H1 (cell line): ENCODE measurements around the gene MAGOH. TPM values are rescaled to one million over a fixed set of nuclear protein-coding genes. Genes with fewer than 3 reads are reported as not detected.

Experiments
- CTCF ChIA-PET: fragments of 300-600 bp; sonication (Branson Sonifier 250); formaldehyde crosslinking; loops from one replicate; lab custom pipeline; 2021; ENCODE audit not compliant: partially characterized antibody; lab: Charles Lee
- POLR2A ChIA-PET: fragments of 300-600 bp; sonication (Branson Sonifier 250); formaldehyde crosslinking; loops from one replicate; lab custom pipeline; 2021; ENCODE audit warnings: inconsistent platforms; ENCODE audit not compliant: partially characterized antibody; lab: Charles Lee
- DNase-seq, 2 experiments: peaks; one replicate each; pipeline versions ENCODE4 v3.0.0 to v3.0.0-alpha.2; 2010 to 2022; ENCODE audit warnings: low spot score in 2 of 2, low read depth in 1 of 2, mixed read lengths in 1 of 2
- FAIRE-seq: peaks from 2 replicates; lab custom pipeline; 2011; peaks lifted over from hg19 to GRCh38; lab: Jason Lieb, UNC
- H2AFZ ChIP-seq: 2 replicates; pipeline ENCODE4 v1.8.1; 2012; ENCODE audit warnings: low read length, inconsistent platforms
- H2AK5ac ChIP-seq: 2 replicates; pipeline ENCODE4 v1.6.1; 2013; ENCODE audit warnings: low read depth, low read length
- H2BK120ac ChIP-seq: replicated peaks from 2 replicates; pipeline ENCODE3; 2013; ENCODE audit warnings: low read depth, low read length, inconsistent platforms
- H2BK12ac ChIP-seq: 2 replicates; pipeline ENCODE4 v1.6.1; 2013; ENCODE audit warnings: low read depth, low read length
- H2BK15ac ChIP-seq: 2 replicates; pipeline ENCODE4 v1.6.1; 2013; ENCODE audit warnings: low read length
- H2BK20ac ChIP-seq: 2 replicates; pipeline ENCODE4 v1.6.1; 2013; ENCODE audit warnings: low read length
- H2BK5ac ChIP-seq: 2 replicates; pipeline ENCODE4 v1.6.1; 2013; ENCODE audit warnings: low read depth, low read length
- H3K14ac ChIP-seq: 2 replicates; pipeline ENCODE4 v1.6.1; 2013; ENCODE audit warnings: inconsistent platforms; ENCODE audit not compliant: insufficient read length
- H3K18ac ChIP-seq: 2 replicates; pipeline ENCODE4 v1.6.1; 2013; ENCODE audit warnings: low read length; ENCODE audit errors: extremely low read depth
- H3K23ac ChIP-seq: 2 replicates; pipeline ENCODE4 v1.6.1; 2013; ENCODE audit warnings: inconsistent platforms; ENCODE audit not compliant: insufficient read length
- H3K23me2 ChIP-seq: 2 replicates; pipeline ENCODE4 v1.6.1; 2013; ENCODE audit warnings: low read depth, low read length
- H3K27ac ChIP-seq: 2 replicates; pipeline ENCODE4 v1.6.1; 2011; ENCODE audit warnings: low read depth, low read length, inconsistent platforms
- H3K27me3 ChIP-seq, 4 experiments: replicated peaks in 1 of 4; 1 replicate in 1 of 4; 2 replicates in 3 of 4; pipeline versions ENCODE4 v1.6.1 to v1.8.1; 2011 to 2013; ENCODE audit warnings: low read length in 3 of 4, mild to moderate bottlenecking in 3 of 4, inconsistent platforms in 2 of 4, mixed read lengths in 2 of 4, moderate library complexity in 1 of 4; ENCODE audit not compliant: control insufficient read depth in 3 of 4, insufficient read depth in 3 of 4; ENCODE audit errors: extremely low read depth in 1 of 4
- H3K36me3 ChIP-seq, 4 experiments: 2 replicates each; pipeline versions ENCODE4 v1.6.1 to v1.8.1; 2011 to 2013; ENCODE audit warnings: mild to moderate bottlenecking in 4 of 4, low read length in 3 of 4, moderate library complexity in 2 of 4, control low read depth in 1 of 4, inconsistent platforms in 1 of 4; ENCODE audit not compliant: insufficient read depth in 4 of 4, control insufficient read depth in 2 of 4
- H3K4ac ChIP-seq: replicated peaks from 2 replicates; pipeline ENCODE3; 2013; ENCODE audit warnings: low read length, low read depth, mixed read lengths, inconsistent platforms; ENCODE audit not compliant: insufficient read length
- H3K4me1 ChIP-seq, 4 experiments: replicated peaks in 1 of 4; 1 replicate in 1 of 4; 2 replicates in 3 of 4; pipeline versions ENCODE4 v1.6.1 to v1.8.1; 2011 to 2013; ENCODE audit warnings: low read length in 3 of 4, inconsistent platforms in 2 of 4, mixed read lengths in 1 of 4; ENCODE audit not compliant: insufficient read depth in 4 of 4, control insufficient read depth in 3 of 4
- H3K4me2 ChIP-seq, 2 experiments: 2 replicates each; pipeline versions ENCODE4 v1.6.1 to v1.8.1; 2011 to 2013; ENCODE audit warnings: low read depth in 2 of 2, low read length in 2 of 2, control low read depth in 1 of 2, inconsistent platforms in 1 of 2, mild to moderate bottlenecking in 1 of 2; ENCODE audit not compliant: insufficient read depth in 1 of 2
- H3K4me3 ChIP-seq, 4 experiments: fragments of 200-600, 300-600 bp in 1 of 4; sonication (generic), shearing (Covaris generic), sonication (Bioruptor Twin) in 1 of 4; 2 replicates each; pipeline versions ENCODE4 v1.5.1 to v1.8.1; 2011 to 2016; ENCODE audit warnings: low read length in 4 of 4, low read depth in 3 of 4, control low read depth in 2 of 4, inconsistent platforms in 2 of 4, mild to moderate bottlenecking in 2 of 4, mixed read lengths in 1 of 4, moderate library complexity in 1 of 4; ENCODE audit not compliant: insufficient read depth in 2 of 4; ENCODE audit errors: extremely low read depth in 1 of 4
- H3K56ac ChIP-seq: replicated peaks from 2 replicates; pipeline ENCODE3; 2013; ENCODE audit warnings: low read depth, mild to moderate bottlenecking, mixed read lengths, low read length, inconsistent platforms; ENCODE audit not compliant: insufficient read length
- H3K79me1 ChIP-seq: 2 replicates; pipeline ENCODE4 v1.6.1; 2013; ENCODE audit warnings: low read depth, low read length, control low read depth
- H3K79me2 ChIP-seq, 2 experiments: 2 replicates each; pipeline versions ENCODE4 v1.6.1 to v1.8.1; 2012 to 2013; ENCODE audit warnings: low read length in 2 of 2, mild to moderate bottlenecking in 2 of 2, inconsistent platforms in 1 of 2; ENCODE audit not compliant: insufficient read depth in 2 of 2, control insufficient read depth in 1 of 2
- H3K9ac ChIP-seq, 4 experiments: replicated peaks in 1 of 4; 1 replicate in 1 of 4; 2 replicates in 3 of 4; pipeline versions ENCODE4 v1.6.1 to v1.8.1; 2011 to 2013; ENCODE audit warnings: low read depth in 3 of 4, low read length in 3 of 4, control low read depth in 2 of 4, mild to moderate bottlenecking in 2 of 4, moderate library complexity in 2 of 4, inconsistent platforms in 1 of 4; ENCODE audit errors: extremely low read depth in 1 of 4
- H3K9me3 ChIP-seq, 2 experiments: 2 replicates each; pipeline versions ENCODE4 v1.6.1 to v1.8.1; 2012 to 2013; ENCODE audit warnings: mild to moderate bottlenecking in 2 of 2, moderate library complexity in 2 of 2, control low read depth in 1 of 2, inconsistent platforms in 1 of 2, low read depth in 1 of 2, low read length in 1 of 2, mixed read lengths in 1 of 2; ENCODE audit not compliant: insufficient read depth in 2 of 2
- H4K20me1 ChIP-seq, 2 experiments: replicated peaks in 1 of 2; 2 replicates each; pipeline versions ENCODE3 to v1.8.1; 2011 to 2013; ENCODE audit warnings: inconsistent platforms in 2 of 2, low read length in 2 of 2, mild to moderate bottlenecking in 1 of 2; ENCODE audit not compliant: insufficient read depth in 2 of 2, control insufficient read depth in 1 of 2
- H4K5ac ChIP-seq: 2 replicates; pipeline ENCODE4 v1.6.1; 2013; ENCODE audit warnings: low read length, low read depth, mixed read lengths, inconsistent platforms; ENCODE audit not compliant: insufficient read length
- H4K8ac ChIP-seq: 2 replicates; pipeline ENCODE4 v1.8.0; 2013; ENCODE audit warnings: mild to moderate bottlenecking, moderate library complexity, low read length, inconsistent platforms; ENCODE audit not compliant: insufficient read depth; ENCODE audit errors: extremely low read depth
- H4K91ac ChIP-seq: replicated peaks from 2 replicates; pipeline ENCODE3; 2013; ENCODE audit warnings: low read length, mixed read lengths, inconsistent platforms; ENCODE audit not compliant: insufficient read length
- ATF2 ChIP-seq: IDR thresholded peaks from 2 replicates; pipeline ENCODE4 v1.6.1; 2012; ENCODE audit warnings: low read length, inconsistent platforms
- BRCA1 ChIP-seq: IDR thresholded peaks from 2 replicates; pipeline ENCODE4 v1.6.1; 2012; ENCODE audit warnings: low read depth, low read length, improper control_type of control experiment
- CBX5 ChIP-seq: fragments of 300-800, 300-1000 bp; sonication (generic); IDR thresholded peaks from 2 replicates; pipeline ENCODE4 v1.7.1; 2016; ENCODE audit warnings: antibody characterized with exemption, low read length, low read depth
- FOSL1 ChIP-seq: IDR thresholded peaks from 2 replicates; pipeline ENCODE4 v1.6.1; 2011; ENCODE audit warnings: mild to moderate bottlenecking, low read depth, low read length, moderate library complexity; ENCODE audit not compliant: insufficient read depth
- HDAC2 ChIP-seq, 2 experiments: fragments of 300-600 bp in 1 of 2; sonication (generic) in 1 of 2; IDR thresholded peaks; 2 replicates each; pipeline ENCODE4 v1.6.1; 2011 to 2012; ENCODE audit warnings: low read depth in 2 of 2, low read length in 2 of 2, mild to moderate bottlenecking in 2 of 2, moderate library complexity in 2 of 2, borderline replicate concordance in 1 of 2, inconsistent platforms in 1 of 2
- NANOG ChIP-seq: IDR thresholded peaks from 2 replicates; pipeline ENCODE4 v1.6.1; 2011; ENCODE audit warnings: low read length, low read depth, mild to moderate bottlenecking, inconsistent platforms; ENCODE audit not compliant: insufficient read depth, poor library complexity, severe bottlenecking
- RBBP5 ChIP-seq: IDR thresholded peaks from 2 replicates; pipeline ENCODE4 v1.7.1; 2012; ENCODE audit warnings: low read depth, mild to moderate bottlenecking, inconsistent platforms, low read length, moderate library complexity, borderline replicate concordance
- SIRT6 ChIP-seq: IDR thresholded peaks from one replicate; pipeline ENCODE4 v1.7.1; 2012; ENCODE audit warnings: low read length, inconsistent platforms
- SIX5 ChIP-seq: IDR thresholded peaks from 2 replicates; pipeline ENCODE4 v1.6.1; 2011; ENCODE audit warnings: mild to moderate bottlenecking, low read depth, low read length
- TAF1 ChIP-seq: IDR thresholded peaks from 2 replicates; pipeline ENCODE4 v1.6.1; 2011; ENCODE audit warnings: mild to moderate bottlenecking, low read depth, low read length
- USF2 ChIP-seq: IDR thresholded peaks from 2 replicates; pipeline ENCODE4 v1.6.1; 2011; ENCODE audit warnings: low read length, improper control_type of control experiment
- WGBS, 2 experiments: shearing (Covaris generic) in 1 of 2; methylation state at CpG; one replicate each; pipeline versions ENCODE4 v1.1.6 to v1.1.7; 2013 to 2015; ENCODE audit warnings: low lambda C conversion rate in 2 of 2, mixed read lengths in 2 of 2, inconsistent platforms in 1 of 2, low coverage in 1 of 2, missing lambda C conversion rate in 1 of 2; ENCODE audit not compliant: insufficient replicate concordance in 2 of 2, insufficient coverage in 1 of 2, insufficient read length in 1 of 2; ENCODE audit errors: extremely low coverage in 1 of 2, missing lambda C conversion rate in 1 of 2; 5-methylcytosine and 5-hydroxymethylcytosine counted together
- polyA plus RNA-seq, 7 experiments: library from polyadenylated mRNA; depleted of rRNA in 3 of 7; stranded (reverse) in 5 of 7; unstranded in 2 of 7; fragments of >200 nt in 5 of 7; fragments of 200-250 nt in 2 of 7; gene quantifications; 1 replicate in 5 of 7; 2 replicates in 1 of 7; 4 replicates in 1 of 7; pipeline versions ENCODE4 v1.2.1 to v1.2.3, GENCODE V29; 2011 to 2013; ENCODE audit warnings: missing spikeins in 2 of 7, mixed read lengths in 2 of 7
- total RNA-seq: library from RNA; stranded (reverse); fragmentation: NEBNext Ultra II Directional; extraction: Animal tissue kit (Norgen Biotek cat#: 25700); gene quantifications from 2 replicates; pipeline ENCODE4 v1.2.1, GENCODE V29; 2021

Gene MAGOH
- total and polyA plus RNA-seq, 2 of the 8 experiments (the other 6 are each of a cell fraction or from before 2014, with no cell fraction given): 46.9 to 74.3 TPM

- H3K36me3 ChIP-seq: no peaks in the 10 kb centered on the region
- H3K23me2 ChIP-seq: no peaks in the 10 kb centered on the region
- no peak overlapping the region for H3K4me3 ChIP-seq
- no peak overlapping the region for H2AFZ ChIP-seq
- no peaks in the 10 kb centered on the region for H3K79me2 ChIP-seq
- no peaks in the 10 kb centered on the region for H3K9me3 ChIP-seq
- ChIA-PET CTCF (interaction anchor here (1.2 to 2.0 kb wide), 4 partner anchors 8 to 128 kb away, joined by 3 to 6 read pairs (median 4); no protein-coding TSS in a partner anchor), POLR2A (no interaction called here)
- no peaks in the 10 kb centered on the region; a peak in 1 of 7 replicates for H3K27me3 ChIP-seq
- no peak overlapping the region for H4K5ac ChIP-seq
- H3K18ac ChIP-seq: no peak overlapping the region
- no peaks in the 10 kb centered on the region for H3K79me1 ChIP-seq
- H3K56ac ChIP-seq: no peak overlapping the region
- no peaks in the 10 kb centered on the region for H4K20me1 ChIP-seq
- no peak for FAIRE-seq
- H3K27ac ChIP-seq: no peak overlapping the region
- H3K4me1 ChIP-seq: no peaks in the 10 kb centered on the region
- H3K4me2 ChIP-seq: no peak overlapping the region
- no peak overlapping the region for H3K9ac ChIP-seq
- no peak overlapping the region for H4K8ac ChIP-seq
- no peak overlapping the region for H3K14ac ChIP-seq
- H2BK20ac ChIP-seq: no peak overlapping the region
- no peak overlapping the region for H3K4ac ChIP-seq
- no peak overlapping the region for H2BK120ac ChIP-seq
- H2BK12ac ChIP-seq: no peak overlapping the region
- no peak overlapping the region for H4K91ac ChIP-seq
- H2AK5ac ChIP-seq: no peak overlapping the region
- no peak overlapping the region for H3K23ac ChIP-seq
- H2BK5ac ChIP-seq: no peak overlapping the region
- no peak for DNase-seq
- WGBS, 2 experiments: 98% methylated on average over 5 of the region's 5 CpGs; no CpG with 5 or more reads in 1 of the 2 experiments
- no peak overlapping the region for H2BK15ac ChIP-seq
- no peak for TF ChIP-seq BRCA1
- TF ChIP-seq USF2: no peak
- TF ChIP-seq HDAC2 (IDR thresholded peaks at IDR 0.05; ENCODE audit: borderline replicate concordance in 1 of 2, low read depth in 2 of 2, low read length in 2 of 2): no peak
- no peak for TF ChIP-seq NANOG
- TF ChIP-seq ATF2: no peak
- no peak for TF ChIP-seq SIRT6
- TF ChIP-seq SIX5: no peak
- TF ChIP-seq FOSL1: no peak
- no peak for TF ChIP-seq RBBP5
- TF ChIP-seq TAF1: no peak
- TF ChIP-seq CBX5: no peak
Observed at GRCh38 chr1:53189061-53189460, 49.3 kb downstream of the MAGOH start.
